RCC 7860 (cell line): ENCODE results near the gene LSM11.
"Not testable (repeated sequence)": the region's sequence is repeated elsewhere in the genome, so short reads cannot be mapped to it uniquely, and the experiment has no call there.

ENCODE experiments used
- DNase-seq: peaks from one replicate; pipeline ENCODE4 v3.0.0-alpha.2; 2015; ENCODE audit warnings: low spot score
- FAIRE-seq: peaks from 2 replicates; lab custom pipeline; 2012; peaks lifted over from hg19 to GRCh38; lab: Jason Lieb, UNC

LSM11 gene

DNA sequence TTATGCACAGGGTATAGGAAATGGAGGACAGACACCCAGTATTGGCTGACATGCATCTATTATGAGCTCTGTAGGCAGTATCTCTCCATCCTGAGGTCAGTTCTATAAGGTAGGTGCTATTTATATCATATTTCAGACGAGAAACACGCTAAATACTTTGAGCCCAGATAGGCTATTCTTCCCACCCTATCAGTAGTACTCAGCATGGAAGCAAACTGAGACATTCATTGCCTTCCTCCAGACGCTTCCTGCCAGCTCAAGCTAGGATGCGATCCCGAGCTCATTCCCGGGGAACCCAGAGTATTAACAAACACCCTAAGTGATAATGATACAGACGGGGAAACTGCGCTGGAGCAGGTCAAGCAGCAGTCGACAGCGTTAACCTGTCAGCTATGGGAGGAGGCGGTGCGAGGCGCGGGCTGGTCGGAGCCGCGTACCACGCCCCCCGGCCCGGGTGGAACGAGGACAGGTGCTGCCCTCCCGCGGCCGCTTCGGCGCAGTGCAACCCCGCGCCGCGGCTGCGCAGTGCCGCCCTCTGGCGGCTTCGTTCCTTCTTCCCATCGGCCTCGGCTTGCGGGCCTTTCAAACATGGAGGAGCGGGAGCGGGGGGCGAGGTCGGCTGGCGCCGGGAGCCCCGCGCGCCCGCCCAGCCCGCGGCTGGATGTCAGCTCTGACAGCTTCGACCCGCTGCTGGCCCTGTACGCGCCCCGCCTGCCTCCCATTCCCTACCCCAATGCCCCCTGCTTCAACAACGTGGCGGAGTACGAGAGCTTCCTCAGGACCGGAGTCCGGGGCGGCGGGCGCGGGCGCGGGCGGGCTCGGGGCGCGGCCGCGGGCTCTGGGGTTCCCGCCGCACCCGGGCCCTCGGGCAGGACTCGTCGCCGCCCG is at the start of gene LSM11:
Gene LSM11, plus strand, starts transcription at position 550 of the 888 bp plus-strand sequence. Its CDS starts 39 bp downstream, at position 589.
- FAIRE-seq: no peak

DNA sequence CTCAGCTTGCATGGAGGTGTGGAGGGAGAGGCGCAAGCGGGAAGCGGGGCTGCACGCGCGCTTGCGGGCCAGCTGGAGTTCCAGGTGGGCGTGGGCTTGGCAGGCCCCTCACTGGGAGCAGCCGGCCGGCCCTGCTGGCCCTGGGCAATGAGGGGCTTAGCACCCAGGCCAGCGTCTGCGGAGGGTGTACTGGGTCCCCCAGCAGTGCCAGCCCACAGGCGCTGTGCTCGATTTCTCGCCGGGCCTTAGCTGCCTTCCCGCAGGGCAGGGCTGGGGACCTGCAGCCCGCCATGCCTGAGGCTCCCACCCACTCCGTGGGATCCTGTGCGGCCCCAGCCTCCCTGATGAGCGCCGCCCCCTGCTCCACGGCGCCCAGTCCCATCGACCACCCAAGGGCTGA is 49.7 kb upstream of the LSM11 start:
- not testable (repeated sequence) for DNase-seq, FAIRE-seq

More for the DNA sequence above, at the start of gene LSM11:
- DNase-seq: peak; percentile 59

DNA sequence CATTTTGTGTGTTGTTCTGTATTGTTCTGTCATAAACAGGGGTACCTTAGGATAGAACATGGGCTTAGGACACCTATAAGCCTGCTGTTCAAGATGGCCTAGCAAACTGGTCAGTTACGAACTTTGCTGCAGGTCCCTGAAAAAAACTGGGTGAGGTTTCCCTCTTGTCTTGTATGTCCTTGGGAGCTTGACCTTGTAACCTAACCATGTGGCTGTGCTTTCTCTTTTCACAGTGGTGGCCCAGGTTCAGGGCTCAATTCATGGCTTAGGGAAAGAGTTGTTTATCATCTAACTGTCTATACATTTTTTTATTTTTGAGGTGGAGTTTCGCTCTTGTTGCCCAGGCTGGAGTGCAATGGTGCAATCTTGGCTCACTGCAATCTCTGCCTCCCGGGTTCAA is 47.4 kb upstream of the LSM11 start:
- DNase-seq, FAIRE-seq: not testable (repeated sequence)

- FAIRE-seq, DNase-seq: not testable (repeated sequence)
Observed at GRCh38 chr5:157698674-157699073, 44.8 kb upstream of the LSM11 start.

DNA sequence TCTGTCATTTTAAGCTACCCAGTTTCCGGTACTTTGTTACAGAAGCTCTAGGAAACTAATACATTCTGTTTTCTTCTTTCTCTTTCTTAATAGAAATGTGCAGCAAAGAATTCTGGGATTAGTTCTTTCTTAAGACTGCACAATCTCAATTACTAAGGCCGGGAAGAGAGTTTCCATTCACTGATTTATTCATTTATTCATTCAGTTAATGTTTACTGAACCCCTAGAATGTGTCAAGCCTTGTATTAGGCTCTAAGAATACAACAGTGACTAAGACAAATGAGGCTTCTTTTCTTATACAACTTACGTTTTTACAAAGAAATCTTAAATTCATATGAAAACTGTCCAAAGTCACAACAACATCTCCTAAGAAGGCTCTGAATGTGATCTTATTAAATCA is 39.8 kb upstream of the LSM11 start:
- FAIRE-seq: no peak
- no peak for DNase-seq

GRCh38 chr5:157708866-157709265 is 34.6 kb upstream of the LSM11 start:
- DNase-seq (no peak), FAIRE-seq (no peak)

- DNase-seq (no peak), FAIRE-seq (no peak)
Observed at GRCh38 chr5:157709346-157709745, 34.2 kb upstream of the LSM11 start.

- FAIRE-seq: no peak
- DNase-seq: no peak
Observed at GRCh38 chr5:157710431-157710830, 33.1 kb upstream of the LSM11 start.

DNA sequence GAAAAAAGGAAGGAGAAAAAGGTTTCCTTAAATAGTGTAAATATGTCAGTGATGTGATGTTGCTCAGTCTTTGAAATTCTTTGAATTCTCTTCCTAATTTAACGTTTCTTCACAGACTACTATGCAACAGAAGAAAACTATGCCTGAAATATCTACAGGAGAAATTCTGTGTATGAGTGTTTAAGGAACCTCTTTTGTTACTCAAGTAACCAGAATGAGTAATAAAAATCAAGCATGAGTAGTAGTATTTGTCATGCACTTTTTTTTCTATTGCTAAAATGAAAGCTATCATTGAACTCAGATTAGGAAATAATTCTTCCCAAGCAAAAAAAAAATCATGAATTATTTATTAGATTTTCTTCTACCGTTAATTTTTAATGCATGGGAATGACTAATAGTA is 32.6 kb upstream of the LSM11 start:
- FAIRE-seq: peak; percentile 58
- peak; percentile 49 for DNase-seq

DNA sequence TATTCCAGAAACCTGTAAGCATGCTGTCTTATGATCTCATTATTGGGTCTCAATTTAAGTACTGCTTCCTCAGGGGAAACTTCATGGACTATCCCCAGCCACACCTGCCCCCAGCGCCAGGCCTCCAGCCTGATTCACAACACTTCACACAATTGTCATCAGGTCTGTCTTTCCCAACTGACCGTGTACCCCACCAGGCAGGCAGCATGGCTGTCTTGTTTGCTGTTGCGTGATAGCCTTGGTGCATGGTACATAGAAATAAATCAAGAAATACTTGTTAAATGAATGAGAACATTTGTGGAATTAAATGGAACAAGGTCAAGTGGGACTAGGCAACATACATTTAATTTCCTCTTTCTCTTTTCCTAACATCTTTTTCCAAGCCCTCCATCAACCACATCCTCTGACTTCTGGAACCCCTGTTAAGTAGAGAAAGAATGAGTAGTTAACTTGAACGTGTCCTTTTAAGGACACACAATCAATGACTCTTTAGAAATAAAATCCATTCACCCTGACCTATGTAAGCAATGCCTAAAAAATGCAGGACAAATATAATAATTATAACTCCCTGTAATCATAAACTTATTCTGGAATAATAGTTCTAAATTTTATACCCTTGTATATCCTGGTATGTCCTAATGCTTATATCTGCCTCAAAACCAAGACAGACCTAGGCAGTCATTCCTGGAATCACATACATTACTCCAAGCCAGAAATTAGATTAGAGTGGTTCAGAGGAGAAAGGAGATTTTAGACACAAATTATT is 29.5 kb upstream of the LSM11 start:
- FAIRE-seq (no peak), DNase-seq (no peak)

- DNase-seq: no peak
- no peak for FAIRE-seq
Observed at GRCh38 chr5:157714596-157714864, 29.0 kb upstream of the LSM11 start.

GRCh38 chr5:157718519-157718918 is 25.0 kb upstream of the LSM11 start:
- FAIRE-seq (peak; percentile 10), DNase-seq (peak; percentile 45)

DNA sequence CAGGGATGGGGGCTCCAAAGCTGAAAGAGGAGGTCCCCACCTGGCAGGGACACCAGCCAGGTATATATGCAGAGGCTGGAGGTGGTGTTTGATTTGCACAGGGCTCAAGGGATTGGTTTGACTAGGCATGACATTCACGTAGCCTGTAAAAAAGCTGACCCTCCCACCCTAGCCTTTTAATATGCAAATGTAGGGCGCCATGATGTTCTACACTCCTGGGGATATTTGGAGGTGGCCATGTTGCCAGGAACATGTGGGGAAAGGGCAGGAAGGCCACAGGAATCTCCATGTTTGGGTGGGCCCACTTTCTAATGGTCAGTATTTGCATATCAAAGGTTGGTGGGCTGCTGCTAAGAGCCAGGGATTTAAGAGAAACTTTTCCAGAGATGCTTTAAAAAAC is 24.3 kb upstream of the LSM11 start:
- DNase-seq (no peak), FAIRE-seq (no peak)

- DNase-seq (no peak), FAIRE-seq (no peak)
Observed at GRCh38 chr5:157721159-157721558, 22.4 kb upstream of the LSM11 start.

- FAIRE-seq, DNase-seq: not testable (repeated sequence)
Observed at GRCh38 chr5:157722895-157723294, 20.6 kb upstream of the LSM11 start.

DNA sequence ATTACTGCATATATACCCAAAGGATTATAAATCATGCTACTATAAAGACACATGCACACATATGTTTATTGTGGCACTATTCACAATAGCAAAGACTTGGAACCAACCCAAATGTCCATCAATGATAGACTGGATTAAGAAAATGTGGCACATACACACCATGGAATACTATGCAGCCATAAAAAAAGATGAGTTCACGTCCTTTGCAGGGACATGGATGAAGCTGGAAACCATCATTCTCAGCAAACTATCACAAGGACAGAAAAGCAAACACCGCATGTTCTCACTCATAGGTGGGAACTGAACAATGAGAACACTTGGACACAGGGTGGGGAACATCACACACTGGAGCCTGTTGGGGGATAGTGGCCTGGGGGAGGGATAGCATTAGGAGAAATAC is 16.9 kb upstream of the LSM11 start:
- not testable (repeated sequence) for FAIRE-seq, DNase-seq

DNA sequence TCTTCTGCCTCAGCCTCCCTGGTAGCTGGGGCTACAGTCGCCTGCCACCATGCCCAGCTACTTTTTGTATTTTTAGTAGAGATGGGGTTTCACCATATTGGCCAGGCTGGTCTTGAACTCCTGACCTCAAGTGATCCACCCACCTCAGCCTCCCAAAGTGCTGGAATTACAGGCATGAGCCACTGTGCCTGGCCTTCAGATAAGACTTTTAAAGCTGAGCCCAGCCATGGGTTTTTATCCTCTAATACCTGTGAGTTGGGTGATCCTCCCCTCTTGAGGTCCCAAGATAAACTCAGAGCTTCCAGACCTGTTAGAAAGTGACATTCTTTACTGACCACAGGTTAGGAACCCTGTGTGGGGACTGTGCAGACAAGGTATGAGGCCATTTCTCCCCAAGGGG is 15.7 kb upstream of the LSM11 start:
- DNase-seq, FAIRE-seq: not testable (repeated sequence)

DNA sequence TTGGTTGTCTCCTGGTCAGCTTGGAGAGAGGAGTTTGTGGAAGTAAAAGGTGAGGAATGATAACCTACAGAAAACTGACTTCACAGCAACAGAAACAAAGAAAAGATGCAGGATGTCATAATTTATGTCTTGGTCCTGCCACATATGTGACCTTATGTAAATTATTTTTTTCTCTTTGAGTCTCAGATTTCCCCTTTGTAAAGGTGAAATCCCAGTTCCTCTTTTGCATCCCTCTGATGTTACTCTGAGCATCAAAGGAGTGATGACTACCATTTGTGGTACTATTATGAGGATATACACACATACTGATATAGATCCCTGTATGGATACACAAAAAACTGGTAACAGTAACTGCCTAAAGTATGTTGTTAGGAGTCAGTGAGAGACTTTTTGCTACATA is 13.7 kb upstream of the LSM11 start:
- DNase-seq (no peak), FAIRE-seq (no peak)

DNA sequence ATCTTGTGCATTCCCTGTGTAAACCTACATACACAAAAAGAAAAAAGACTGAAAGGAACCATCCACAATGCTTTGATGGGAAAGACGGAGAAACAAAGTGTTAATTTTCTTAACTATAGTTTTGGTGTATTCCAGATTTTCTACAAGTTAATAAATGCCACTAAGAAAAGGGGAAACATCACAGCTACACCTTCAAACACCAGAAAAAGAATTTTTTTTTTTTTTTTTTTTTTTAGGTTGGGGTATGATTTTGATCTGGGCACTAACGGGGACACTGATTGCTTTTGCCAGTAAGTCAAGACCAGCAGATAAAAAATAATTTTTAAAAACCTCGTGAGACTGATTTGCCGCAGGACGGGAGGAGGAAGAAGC is 12.6 kb upstream of the LSM11 start:
- DNase-seq: no peak
- FAIRE-seq: no peak

DNA sequence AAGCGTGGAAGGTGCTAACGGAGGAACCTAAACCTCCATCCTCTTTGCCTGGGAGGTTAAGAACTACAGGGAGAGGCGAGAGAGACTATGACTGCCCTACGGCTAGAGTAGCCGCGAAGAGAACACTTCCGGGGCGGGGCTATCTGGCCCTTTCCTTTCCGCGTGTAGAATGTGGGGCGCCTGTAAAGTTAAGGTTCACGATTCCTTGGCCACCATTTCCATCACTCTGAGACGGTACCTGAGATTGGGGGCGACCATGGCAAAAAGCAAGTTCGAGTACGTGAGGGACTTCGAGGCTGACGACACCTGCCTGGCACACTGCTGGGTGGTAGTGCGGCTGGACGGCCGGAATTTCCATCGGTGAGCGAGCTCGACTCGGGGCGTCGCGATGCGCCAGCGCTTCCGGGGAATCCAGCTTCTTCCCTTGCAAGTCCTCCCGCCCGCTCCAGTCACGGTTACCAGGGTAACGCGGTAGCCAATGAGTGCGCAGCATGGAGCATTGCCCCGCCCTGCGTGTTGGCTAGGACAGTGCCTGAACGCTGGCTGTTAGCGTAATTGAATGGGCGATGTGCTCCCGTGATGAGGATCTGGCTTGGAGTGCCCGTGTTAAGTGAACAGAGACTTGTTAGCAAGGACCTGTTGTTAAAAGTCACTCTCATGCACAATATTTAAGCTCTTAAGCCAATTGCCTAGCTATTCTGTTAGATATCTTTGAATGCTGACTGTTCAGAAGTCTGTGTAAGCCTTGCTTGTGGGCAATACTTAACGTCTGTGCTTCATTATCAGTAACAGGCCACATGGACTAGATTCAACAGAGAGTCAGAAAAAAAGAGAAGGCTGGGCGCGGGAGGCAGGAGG is 12.0 kb upstream of the LSM11 start, which contains the start of gene THG1L:
Gene THG1L, plus strand, starts transcription at position 149 of the 858 bp plus-strand sequence. Its CDS starts 21 bp downstream, at position 170.
- FAIRE-seq: peak; percentile 74
- DNase-seq: peak; percentile 88

- FAIRE-seq (no peak), DNase-seq (no peak)
Observed at GRCh38 chr5:157732130-157732514, 11.4 kb upstream of the LSM11 start.
